ENCODE data around the gene RBM38. TPM values are rescaled to one million over a fixed set of nuclear protein-coding genes. Genes with fewer than 3 reads are reported as not detected.
A peak's percentile ranks its signal among the peaks of the same experiment; 100 is the strongest.

RBM38 gene
- total RNA-seq, 4 donors from 2014 or later, result 6.2 to 13.3 (median 11.2) TPM

GRCh38 chr20:57448764-57449354 lies 57.7 kb downstream of the RBM38 start:
- TF ChIP-seq POLR2A (IDR thresholded peaks at IDR 0.05), result no peak
- WGBS, 2 donors, result 94 to 95% methylated on average over 9 of the region's 9 CpGs
- intact Hi-C loops (cut with DNase I; ENCODE audit: low total_unique reads), result no loop called here

GRCh38 chr20:57449398-57450354 lies 58.5 kb downstream of the RBM38 start:
- TF ChIP-seq POLR2A (IDR thresholded peaks at IDR 0.05) (no peak), CTCF (IDR thresholded peaks at IDR 0.05) (no peak)
- intact Hi-C loops (cut with DNase I; ENCODE audit: low total_unique reads), result no loop called here
- 79 to 82% methylated on average over 14 of the region's 14 CpGs for WGBS, 2 donors
- DNase-seq (ENCODE audit: low spot score in 2 of 2), result no peak
- no peak overlapping the region for H3K4me3 ChIP-seq (ENCODE audit: low read depth, poor library complexity, severe bottlenecking)

More at GRCh38 chr20:57448764-57449354, 57.7 kb downstream of the RBM38 start:
- H3K4me3 ChIP-seq (ENCODE audit: low read depth, poor library complexity, severe bottlenecking), result no peak overlapping the region
- DNase-seq (ENCODE audit: low spot score in 2 of 2), result no peak

GRCh38 chr20:57450419-57450818 lies 59.2 kb downstream of the RBM38 start:
- TF ChIP-seq CTCF (IDR thresholded peaks at IDR 0.05), result no peak
- no peak for TF ChIP-seq POLR2A (IDR thresholded peaks at IDR 0.05)
- H3K4me3 ChIP-seq (ENCODE audit: low read depth, poor library complexity, severe bottlenecking), result no peak overlapping the region
- 25 to 31% methylated on average over 12 of the region's 12 CpGs for WGBS, 2 donors
- DNase-seq (ENCODE audit: low spot score in 2 of 2), result peak; percentile 39 to 89
- intact Hi-C loops (cut with DNase I; ENCODE audit: low total_unique reads), result no loop called here

GRCh38 chr20:57450931-57451330 lies 59.7 kb downstream of the RBM38 start:
- no peak overlapping the region for H3K4me3 ChIP-seq (ENCODE audit: low read depth, poor library complexity, severe bottlenecking)
- intact Hi-C loops (cut with DNase I; ENCODE audit: low total_unique reads), result no loop called here
- no peak for DNase-seq (ENCODE audit: low spot score in 2 of 2)
- no peak for TF ChIP-seq CTCF (IDR thresholded peaks at IDR 0.05)
- no peak for TF ChIP-seq POLR2A (IDR thresholded peaks at IDR 0.05)
- WGBS, 2 donors, result 49 to 68% methylated on average over 13 of the region's 13 CpGs

- no peak overlapping the region for H3K4me3 ChIP-seq (ENCODE audit: low read depth, poor library complexity, severe bottlenecking)
- TF ChIP-seq POLR2A (IDR thresholded peaks at IDR 0.05) (no peak), CTCF (IDR thresholded peaks at IDR 0.05) (no peak)
- 74 to 76% methylated on average over 4 to 7 of the region's 7 CpGs for WGBS, 2 donors
- intact Hi-C loops (cut with DNase I; ENCODE audit: low total_unique reads), result no loop called here
- no peak for DNase-seq (ENCODE audit: low spot score in 2 of 2)
Measured at GRCh38 chr20:57451431-57451794, 60.2 kb downstream of the RBM38 start.

Measured in lower leg skin (tissue), 4 donors.